ENCODE results near the gene GALR2.

GALR2 gene

GRCh38 chr17:76079535-76079955, 5.0 kb downstream of the GALR2 start:
- DNase-seq (ENCODE audit: low read depth): no peak

- peak; percentile 20 for DNase-seq (ENCODE audit: low read depth)
These were observed 5.6 kb downstream of the GALR2 start for GRCh38 chr17:76079956-76080767.

DNA sequence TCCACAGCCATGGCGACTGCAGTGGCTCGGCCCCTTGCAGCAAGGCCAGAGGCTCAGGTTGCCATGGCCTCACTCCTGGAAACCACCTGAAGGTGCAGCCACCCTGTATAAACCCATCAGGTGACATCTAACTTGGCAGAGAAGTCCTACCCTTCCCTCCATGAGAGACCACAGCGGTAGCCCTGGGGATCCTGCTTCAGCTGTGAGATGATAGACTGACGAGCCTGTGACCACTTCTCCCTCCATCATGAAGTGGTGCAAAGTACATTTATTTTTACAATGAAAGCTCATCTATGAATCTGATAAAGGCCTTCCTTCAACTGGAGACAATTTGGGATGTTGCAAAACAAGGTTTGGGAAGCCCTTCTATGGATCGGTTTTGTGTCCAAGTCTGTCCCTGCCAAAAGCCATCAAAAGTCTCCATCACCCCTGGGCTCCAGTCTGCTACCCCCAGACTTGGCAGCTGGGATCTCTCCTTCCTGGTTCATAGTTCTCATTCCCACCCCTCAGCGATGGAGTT, 6.2 kb downstream of the GALR2 start:
- DNase-seq (ENCODE audit: low read depth): no peak

GRCh38 chr17:76081295-76082210, 7.0 kb downstream of the GALR2 start:
- DNase-seq (ENCODE audit: low read depth): no peak

DNA sequence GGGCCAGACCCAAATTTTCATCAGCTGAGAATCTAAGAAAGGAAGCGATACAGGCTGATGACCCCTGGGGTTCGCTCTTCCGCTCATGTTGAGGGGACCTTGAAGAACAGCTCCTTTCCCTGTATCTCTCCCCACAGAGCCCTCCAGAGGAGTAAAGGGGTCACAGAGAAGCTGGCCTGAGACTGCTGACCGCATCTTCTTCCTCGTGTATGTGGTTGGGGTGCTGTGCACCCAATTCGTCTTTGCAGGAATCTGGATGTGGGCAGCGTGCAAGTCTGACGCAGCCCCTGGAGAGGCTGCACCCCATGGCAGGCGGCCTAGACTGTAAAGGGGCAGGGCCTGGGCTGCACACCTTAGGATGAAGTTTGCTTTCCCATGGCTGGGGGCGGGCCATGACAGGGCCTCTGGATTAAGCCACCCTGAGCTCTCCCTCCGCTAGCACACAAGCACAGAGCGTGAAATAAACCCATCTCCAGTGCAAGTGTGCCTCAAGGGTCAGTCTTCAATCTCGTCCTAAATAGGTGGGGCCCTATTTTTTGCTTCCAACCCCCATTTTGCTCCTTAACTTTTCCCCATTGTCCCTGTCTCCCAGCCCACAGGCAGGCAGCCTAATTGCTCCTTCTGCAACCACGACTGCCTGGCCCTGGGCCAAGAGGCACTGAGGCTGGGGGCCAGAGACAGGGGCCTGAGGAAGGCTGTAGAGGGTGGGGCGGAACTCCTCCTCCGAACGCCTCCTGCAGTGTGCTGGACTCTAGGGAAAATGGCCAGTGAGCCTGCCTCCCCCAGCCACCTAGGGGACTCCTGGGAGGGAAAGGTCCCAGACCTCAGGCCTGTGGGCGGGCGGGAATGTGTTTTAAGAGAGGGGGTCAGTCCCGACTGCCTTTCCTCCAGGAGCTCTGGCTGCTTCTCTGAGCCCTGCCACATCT, 8.0 kb downstream of the GALR2 start:
- DNase-seq (ENCODE audit: low read depth): no peak

GRCh38 chr17:76083536-76084182, 9.1 kb downstream of the GALR2 start:
- DNase-seq (ENCODE audit: low read depth): no peak

DNA sequence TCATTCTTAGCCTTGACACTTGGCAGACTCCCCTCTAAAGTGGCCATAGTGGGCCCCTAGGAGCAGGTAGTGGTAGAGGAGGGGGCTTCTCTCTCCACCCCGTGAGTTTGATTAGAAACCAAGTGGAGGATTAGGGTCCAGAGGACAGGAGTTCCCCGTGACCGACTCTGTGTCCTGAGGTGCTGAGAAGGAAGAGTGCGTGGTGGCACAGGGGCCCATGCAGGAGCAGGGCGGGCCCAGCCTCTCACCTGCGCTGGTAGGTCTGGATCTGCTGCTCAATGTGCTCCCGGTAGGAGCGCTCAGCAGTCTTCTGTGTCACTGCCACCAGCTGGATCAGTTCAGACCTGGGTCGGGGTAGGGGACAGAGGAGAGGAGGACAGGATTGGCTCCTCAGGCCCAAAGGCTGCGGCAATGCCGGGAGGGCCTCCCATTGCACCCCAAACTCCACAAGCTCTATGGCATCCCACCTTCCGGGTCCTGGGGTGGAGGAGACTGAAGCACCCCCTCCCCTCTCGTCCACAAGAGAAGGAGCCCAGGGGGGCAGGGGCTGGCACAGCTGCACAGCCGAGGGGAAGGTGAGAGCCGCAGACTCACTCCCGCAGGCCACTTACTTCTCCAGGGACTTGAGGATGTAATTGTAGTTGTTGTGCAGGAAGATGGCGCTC, 10.6 kb downstream of the GALR2 start:
- DNase-seq (ENCODE audit: low read depth): no peak

DNA sequence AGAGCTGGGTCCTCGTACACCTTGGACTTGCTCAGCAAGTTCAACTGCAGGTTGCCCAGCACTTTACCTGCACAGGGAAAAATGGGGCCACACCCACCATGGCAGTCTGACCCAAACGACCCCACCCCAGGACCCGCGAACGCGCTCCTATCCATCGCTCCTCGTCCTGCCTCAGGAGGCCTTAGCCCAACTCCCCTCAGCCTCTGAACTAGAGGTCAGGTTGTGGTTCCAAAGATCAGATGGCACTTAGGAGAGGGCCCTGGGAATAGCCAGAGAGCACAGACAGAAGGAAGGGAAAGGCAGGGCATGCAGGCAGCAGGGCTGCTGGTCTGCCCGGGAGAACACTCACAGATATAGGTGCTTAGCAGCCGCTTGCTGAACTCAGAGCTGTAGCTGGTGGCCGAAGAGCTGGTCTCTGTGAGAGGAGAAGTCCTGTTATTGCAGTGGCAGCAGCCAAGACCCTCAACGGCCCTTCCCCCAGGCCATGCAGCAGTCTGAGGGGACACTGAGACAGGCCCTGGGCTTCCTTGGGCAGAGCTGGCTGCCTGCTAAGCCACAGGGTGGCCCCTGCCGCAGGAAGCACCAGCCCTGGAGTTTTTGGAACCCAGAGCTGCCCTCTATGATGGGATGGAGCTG, 11.3 kb downstream of the GALR2 start:
- no peak for DNase-seq (ENCODE audit: low read depth)

DNA sequence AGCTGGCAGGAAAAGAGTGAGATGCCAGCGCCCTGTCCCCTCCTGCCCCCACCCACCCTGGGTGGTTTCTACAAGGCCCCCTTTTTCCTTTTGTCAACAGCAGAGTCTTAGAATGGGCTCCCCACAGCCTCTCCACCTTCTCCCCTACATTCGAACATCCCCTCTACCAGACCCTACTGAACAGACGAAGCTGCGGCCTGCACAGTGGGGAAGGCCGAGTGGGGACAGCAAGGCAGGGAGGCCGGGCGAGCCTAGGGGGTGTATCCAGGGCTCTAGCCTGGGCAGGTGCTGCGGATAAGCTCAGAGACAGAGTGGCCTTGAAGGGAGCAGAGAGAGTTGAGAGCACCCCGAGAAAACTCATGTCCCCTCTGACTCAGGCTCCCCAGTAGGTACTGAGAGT, 11.8 kb downstream of the GALR2 start:
- DNase-seq (ENCODE audit: low read depth): no peak

GRCh38 chr17:76087531-76087930, 12.9 kb downstream of the GALR2 start:
- DNase-seq (ENCODE audit: low read depth): no peak

- no peak for DNase-seq (ENCODE audit: low read depth)
These were observed 13.7 kb downstream of the GALR2 start for GRCh38 chr17:76088041-76088867.

GRCh38 chr17:76088868-76089576, 14.4 kb downstream of the GALR2 start:
- DNase-seq (ENCODE audit: low read depth): no peak

DNA sequence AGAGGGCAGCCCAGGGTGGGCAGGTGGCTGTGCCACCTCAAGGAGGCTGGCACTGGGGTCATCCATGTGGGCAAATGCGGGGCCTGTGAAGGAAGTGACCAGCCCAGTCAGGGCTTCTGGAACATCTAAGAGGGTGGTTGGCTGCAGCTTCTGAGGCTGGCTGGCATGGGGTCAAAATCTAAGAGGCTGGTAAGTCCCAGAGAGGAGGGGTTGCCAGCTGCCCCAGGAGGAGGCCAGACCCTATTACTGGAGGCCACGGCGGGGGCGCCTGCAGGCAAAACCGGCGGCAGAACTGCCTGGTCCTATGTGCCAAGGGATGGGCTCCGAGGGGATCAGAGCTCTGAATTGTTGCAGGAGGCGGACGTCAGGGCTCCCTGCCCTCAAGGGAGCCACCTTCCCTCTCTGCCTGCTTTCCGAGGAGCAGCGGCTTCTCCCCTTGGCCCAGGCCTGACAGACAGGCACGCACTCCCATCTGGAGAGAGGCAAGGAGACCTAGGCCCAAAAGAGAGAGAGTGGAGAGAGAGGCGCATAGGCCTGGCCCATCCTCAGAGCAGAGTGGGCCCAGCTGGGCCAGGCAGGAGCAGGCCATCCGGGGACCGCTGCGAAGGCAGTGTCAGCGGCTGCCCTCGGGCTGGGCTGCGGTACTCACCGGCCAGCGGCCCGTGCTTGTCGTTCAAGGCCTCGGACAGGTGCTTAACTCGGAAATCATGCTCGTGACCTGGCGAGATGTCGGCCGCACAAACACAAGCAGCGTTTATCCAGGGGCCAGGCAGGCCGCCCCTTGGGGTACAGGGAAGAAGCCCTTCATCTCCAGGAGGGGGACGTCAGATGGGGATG, 15.3 kb downstream of the GALR2 start:
- no peak for DNase-seq (ENCODE audit: low read depth)

DNA sequence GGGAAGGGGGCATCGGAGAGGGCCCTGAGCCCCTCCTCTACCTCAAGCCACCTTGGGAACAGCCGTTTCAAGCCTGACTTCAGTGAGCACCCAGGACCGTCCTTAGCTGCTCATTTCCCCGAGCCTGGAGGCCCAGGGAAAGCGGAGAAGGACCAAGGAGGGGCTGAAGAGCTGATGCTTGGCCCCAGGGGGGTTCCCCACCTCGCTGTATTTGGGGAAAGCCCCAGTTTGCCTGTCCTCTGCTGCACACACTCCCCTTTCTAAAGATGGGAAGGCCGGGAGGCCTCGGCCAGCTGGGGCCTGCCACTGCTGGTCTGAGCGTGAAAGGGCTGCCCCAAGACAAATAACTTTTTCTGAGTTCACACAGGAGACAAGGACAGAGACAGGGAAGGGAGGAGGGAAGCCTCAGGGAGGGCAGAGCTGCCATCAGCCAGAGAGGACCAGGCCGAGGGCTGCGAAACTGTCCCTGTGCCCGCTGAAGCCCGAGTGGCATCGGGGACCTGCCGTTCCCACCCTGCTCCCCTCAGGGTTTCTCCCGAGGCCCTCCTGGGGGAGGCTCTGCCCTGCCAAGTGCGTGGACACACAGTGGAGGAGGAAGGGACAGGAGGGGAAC, 16.0 kb downstream of the GALR2 start:
- DNase-seq (ENCODE audit: low read depth): no peak

GRCh38 chr17:76091526-76092286, 17.1 kb downstream of the GALR2 start:
- no peak for DNase-seq (ENCODE audit: low read depth)
